HCT116 (cell line): Measurements from ENCODE around the gene NAB1. TPM values are rescaled to one million over a fixed set of nuclear protein-coding genes. Genes with fewer than 3 reads are reported as not detected.

Experiments used
- ATAC-seq: fragments of 200-7000 bp; cut with Tn5 transposase; 2 replicates; pipeline ENCODE4 v1.9.1; 2020; ENCODE audit warnings: mild to moderate bottlenecking, moderate library complexity
- BruUV-seq: library from RNA; stranded (reverse); fragments of 400-500 nt; replicated peaks from 2 replicates; lab custom pipeline; 2021; lab: Mats Ljungman, UMichigan
- CTCF ChIA-PET: fragments of 300-600 bp; sonication (Branson Sonifier 250); formaldehyde crosslinking; loops from one replicate; lab custom pipeline; 2021; ENCODE audit warnings: antibody characterized with exemption; lab: Charles Lee
- POLR2A ChIA-PET: fragments of 300-600, 350-600 bp; sonication (Branson Sonifier 250); formaldehyde crosslinking; loops from one replicate; lab custom pipeline; 2021; ENCODE audit warnings: antibody characterized with exemption; lab: Charles Lee
- RAD21 ChIA-PET, 2 experiments: fragments of 300-600 bp; sonication (Branson Sonifier 250); formaldehyde crosslinking; loops; one replicate each; lab custom pipeline; 2023; ENCODE audit warnings: low total read pairs in 2 of 2; ENCODE audit not compliant: uncharacterized antibody in 2 of 2, unreplicated experiment in 2 of 2, low non-redundant PET in 1 of 2; lab: Charles Lee
- DNase-seq: peaks from one replicate; pipeline ENCODE4 v3.0.0-alpha.2; 2010; ENCODE audit warnings: low read depth, low spot score
- H2AFZ ChIP-seq: fragments of 200-600 bp; shearing (Covaris generic), sonication (generic); 2 replicates; pipeline ENCODE4 v1.6.1; 2017; ENCODE audit warnings: low read depth, mixed run types, mixed read lengths, antibody characterized with exemption, low read length; ENCODE audit not compliant: poor library complexity, severe bottlenecking
- H3K27ac ChIP-seq: 2 replicates; pipeline ENCODE4 v1.5.1; 2012; ENCODE audit warnings: low read depth, low read length
- H3K27me3 ChIP-seq: fragments of 200-600 bp; sonication (generic); 2 replicates; pipeline ENCODE4 v1.6.1; 2016; ENCODE audit warnings: mixed run types, low read length, mixed read lengths; ENCODE audit not compliant: insufficient read depth
- H3K36me3 ChIP-seq, 2 experiments: fragments of 200-500 bp in 1 of 2; fragments of 200-600 bp in 1 of 2; sonication (Bioruptor generic) in 1 of 2; sonication (generic) in 1 of 2; 2 replicates each; pipeline versions ENCODE4 v1.5.1 to v1.6.1; 2014 to 2016; ENCODE audit warnings: low read length in 2 of 2, inconsistent platforms in 1 of 2, mixed read lengths in 1 of 2, mixed run types in 1 of 2; ENCODE audit not compliant: insufficient read depth in 2 of 2, control insufficient read depth in 1 of 2
- H3K4me1 ChIP-seq, 2 experiments: fragments of 200-600 bp in 1 of 2; sonication (generic) in 1 of 2; 2 replicates each; pipeline versions ENCODE4 v1.5.1 to v1.6.1; 2012 to 2017; ENCODE audit warnings: low read length in 2 of 2, inconsistent platforms in 1 of 2, mild to moderate bottlenecking in 1 of 2, mixed read lengths in 1 of 2, mixed run types in 1 of 2, moderate library complexity in 1 of 2; ENCODE audit not compliant: insufficient read depth in 2 of 2, control insufficient read depth in 1 of 2
- H3K4me2 ChIP-seq: fragments of 200-600 bp; sonication (generic); 2 replicates; pipeline ENCODE4 v1.6.1; 2017; ENCODE audit warnings: mixed run types, low read length, mixed read lengths
- H3K4me3 ChIP-seq, 2 experiments: fragments of 200-600 bp in 1 of 2; sonication (generic) in 1 of 2; replicated peaks in 1 of 2; 2 replicates each; pipeline ENCODE4 v1.5.1; 2011 to 2016; ENCODE audit warnings: low read length in 2 of 2, control low read depth in 1 of 2, low read depth in 1 of 2, mild to moderate bottlenecking in 1 of 2, mixed read lengths in 1 of 2, mixed run types in 1 of 2
- H3K79me2 ChIP-seq: fragments of 200-600 bp; sonication (generic); 2 replicates; pipeline ENCODE4 v1.6.1; 2017; ENCODE audit warnings: mild to moderate bottlenecking, mixed run types, low read length, moderate library complexity, mixed read lengths; ENCODE audit not compliant: insufficient read depth
- H3K9ac ChIP-seq: fragments of 200-600 bp; sonication (generic); 2 replicates; pipeline ENCODE4 v1.6.1; 2016; ENCODE audit warnings: low read length, mixed read lengths
- H3K9me2 ChIP-seq: fragments of 200-600 bp; sonication (generic), shearing (Covaris generic); 2 replicates; pipeline ENCODE4 v1.6.1; 2017; ENCODE audit warnings: mixed run types, mild to moderate bottlenecking, moderate library complexity; ENCODE audit not compliant: insufficient read depth
- H3K9me3 ChIP-seq, 2 experiments: fragments of 200-500 bp in 1 of 2; fragments of 200-600 bp in 1 of 2; sonication (Bioruptor generic) in 1 of 2; sonication (generic) in 1 of 2; 2 replicates each; pipeline ENCODE4 v1.6.1; 2014 to 2017; ENCODE audit warnings: low read length in 2 of 2, mixed read lengths in 2 of 2, inconsistent platforms in 1 of 2, low read depth in 1 of 2, mild to moderate bottlenecking in 1 of 2, mixed run types in 1 of 2, moderate library complexity in 1 of 2; ENCODE audit not compliant: control insufficient read depth in 1 of 2, insufficient read depth in 1 of 2
- H4K20me1 ChIP-seq: fragments of 200-600 bp; sonication (generic), shearing (Covaris generic); 2 replicates; pipeline ENCODE4 v1.6.1; 2017; ENCODE audit warnings: mixed run types, mild to moderate bottlenecking, moderate library complexity; ENCODE audit not compliant: insufficient read depth
- CEBPB ChIP-seq: IDR thresholded peaks from 2 replicates; pipeline ENCODE4 v1.6.1; 2012; ENCODE audit warnings: low read depth
- EGR1 ChIP-seq: IDR thresholded peaks from 2 replicates; pipeline ENCODE4 v1.6.1; 2012; ENCODE audit warnings: low read depth
- ELF1 ChIP-seq: IDR thresholded peaks from 2 replicates; pipeline ENCODE4 v1.6.1; 2012; ENCODE audit warnings: low read depth, borderline replicate concordance
- EZH2phosphoT487 ChIP-seq: fragments of 200-600 bp; IDR thresholded peaks from 2 replicates; pipeline ENCODE4 v1.6.1; 2018; ENCODE audit warnings: antibody characterized with exemption, borderline replicate concordance
- JUND ChIP-seq: IDR thresholded peaks from 2 replicates; pipeline ENCODE4 v1.6.1; 2012
- RAD21 ChIP-seq: IDR thresholded peaks from 2 replicates; pipeline ENCODE4 v1.6.1; 2012; ENCODE audit warnings: low read depth, mild to moderate bottlenecking
- SIN3A ChIP-seq: IDR thresholded peaks from 2 replicates; pipeline ENCODE4 v1.6.1; 2012; ENCODE audit warnings: low read depth
- SP1 ChIP-seq: IDR thresholded peaks from 2 replicates; pipeline ENCODE4 v1.6.1; 2012; ENCODE audit warnings: low read depth
- SRF ChIP-seq: IDR thresholded peaks from 2 replicates; pipeline ENCODE4 v1.6.1; 2012; ENCODE audit warnings: low read depth
- ZFX ChIP-seq: fragments of 450-650 bp; IDR thresholded peaks from 2 replicates; pipeline ENCODE4 v1.6.1; 2017
- intact Hi-C: fragments of 100-400 bp; cut with micrococcal nuclease; formaldehyde crosslinking; loops from 2 replicates; pipeline ENCODE4 v1.10.0; 2022
- total RNA-seq: library from RNA; stranded (reverse); gene quantifications from one replicate; pipeline ENCODE4 v1.2.1, GENCODE V29; 2021; ENCODE audit not compliant: unreplicated experiment
- TF ChIP-seq, protein P1 (sequence below): IDR thresholded peaks from 2 replicates; pipeline ENCODE4 v1.6.1; 2011; ENCODE audit warnings: mild to moderate bottlenecking, low read length, moderate library complexity; ENCODE audit not compliant: insufficient replicate concordance; ENCODE audit errors: extremely low read depth
- TF ChIP-seq, protein P2 (sequence below): IDR thresholded peaks from 2 replicates; pipeline ENCODE4 v1.6.1; 2012
- TF ChIP-seq, protein P3 (sequence below): IDR thresholded peaks from 2 replicates; pipeline ENCODE4 v1.6.1; 2012
- TF ChIP-seq, protein P4 (sequence below): IDR thresholded peaks from 2 replicates; pipeline ENCODE4 v1.6.1; 2012; ENCODE audit warnings: low read depth

The NAB1 gene
- total RNA-seq, 1 experiment from 2014 or later, result 43.8 TPM

DNA sequence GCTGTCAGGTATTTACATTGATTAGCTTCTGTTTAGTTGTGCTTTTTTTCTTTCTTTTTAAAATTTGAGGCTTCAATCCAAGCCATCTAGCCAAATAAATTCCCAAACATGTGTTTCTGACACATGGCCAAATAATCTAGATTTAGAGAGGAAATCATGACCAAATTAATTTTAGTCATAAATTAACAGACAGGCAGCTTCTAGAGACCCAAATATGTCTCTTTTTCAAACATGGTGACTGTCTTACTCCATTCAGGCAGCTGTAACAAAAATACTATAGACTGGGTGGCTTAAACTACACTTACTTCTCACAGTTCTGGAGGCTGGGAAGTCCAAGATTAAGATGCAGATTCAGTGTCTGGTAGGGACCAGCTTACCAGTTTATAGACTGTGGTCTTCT lies 23.2 kb upstream of the NAB1 start:
- POLR2A ChIA-PET, result no interaction called here

More for the DNA sequence above, 23.2 kb upstream of the NAB1 start:
- DNase-seq, result no peak
- Histone ChIP-seq H4K20me1 (no peaks in the 10 kb centered on the region), H3K4me2 (no peak overlapping the region), H2AFZ (peak overlapping the region; percentile 57)
- CTCF ChIA-PET, result no interaction called here
- BruUV-seq, result no TSS peak
- TF ChIP-seq SIN3A (no peak), SRF (no peak), JUND (no peak), EGR1 (no peak), RAD21 (no peak), ZFX (no peak), EZH2phosphoT487 (no peak), SP1 (no peak), CEBPB (no peak), ELF1 (no peak)
- TF ChIP-seq, protein P1, sequence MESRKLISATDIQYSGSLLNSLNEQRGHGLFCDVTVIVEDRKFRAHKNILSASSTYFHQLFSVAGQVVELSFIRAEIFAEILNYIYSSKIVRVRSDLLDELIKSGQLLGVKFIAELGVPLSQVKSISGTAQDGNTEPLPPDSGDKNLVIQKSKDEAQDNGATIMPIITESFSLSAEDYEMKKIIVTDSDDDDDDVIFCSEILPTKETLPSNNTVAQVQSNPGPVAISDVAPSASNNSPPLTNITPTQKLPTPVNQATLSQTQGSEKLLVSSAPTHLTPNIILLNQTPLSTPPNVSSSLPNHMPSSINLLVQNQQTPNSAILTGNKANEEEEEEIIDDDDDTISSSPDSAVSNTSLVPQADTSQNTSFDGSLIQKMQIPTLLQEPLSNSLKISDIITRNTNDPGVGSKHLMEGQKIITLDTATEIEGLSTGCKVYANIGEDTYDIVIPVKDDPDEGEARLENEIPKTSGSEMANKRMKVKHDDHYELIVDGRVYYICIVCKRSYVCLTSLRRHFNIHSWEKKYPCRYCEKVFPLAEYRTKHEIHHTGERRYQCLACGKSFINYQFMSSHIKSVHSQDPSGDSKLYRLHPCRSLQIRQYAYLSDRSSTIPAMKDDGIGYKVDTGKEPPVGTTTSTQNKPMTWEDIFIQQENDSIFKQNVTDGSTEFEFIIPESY, result no peak
- TF ChIP-seq, protein P2, sequence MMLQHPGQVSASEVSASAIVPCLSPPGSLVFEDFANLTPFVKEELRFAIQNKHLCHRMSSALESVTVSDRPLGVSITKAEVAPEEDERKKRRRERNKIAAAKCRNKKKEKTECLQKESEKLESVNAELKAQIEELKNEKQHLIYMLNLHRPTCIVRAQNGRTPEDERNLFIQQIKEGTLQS, result no peak
- TF ChIP-seq, protein P3, sequence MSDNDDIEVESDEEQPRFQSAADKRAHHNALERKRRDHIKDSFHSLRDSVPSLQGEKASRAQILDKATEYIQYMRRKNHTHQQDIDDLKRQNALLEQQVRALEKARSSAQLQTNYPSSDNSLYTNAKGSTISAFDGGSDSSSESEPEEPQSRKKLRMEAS, result no peak
- TF ChIP-seq, protein P4, sequence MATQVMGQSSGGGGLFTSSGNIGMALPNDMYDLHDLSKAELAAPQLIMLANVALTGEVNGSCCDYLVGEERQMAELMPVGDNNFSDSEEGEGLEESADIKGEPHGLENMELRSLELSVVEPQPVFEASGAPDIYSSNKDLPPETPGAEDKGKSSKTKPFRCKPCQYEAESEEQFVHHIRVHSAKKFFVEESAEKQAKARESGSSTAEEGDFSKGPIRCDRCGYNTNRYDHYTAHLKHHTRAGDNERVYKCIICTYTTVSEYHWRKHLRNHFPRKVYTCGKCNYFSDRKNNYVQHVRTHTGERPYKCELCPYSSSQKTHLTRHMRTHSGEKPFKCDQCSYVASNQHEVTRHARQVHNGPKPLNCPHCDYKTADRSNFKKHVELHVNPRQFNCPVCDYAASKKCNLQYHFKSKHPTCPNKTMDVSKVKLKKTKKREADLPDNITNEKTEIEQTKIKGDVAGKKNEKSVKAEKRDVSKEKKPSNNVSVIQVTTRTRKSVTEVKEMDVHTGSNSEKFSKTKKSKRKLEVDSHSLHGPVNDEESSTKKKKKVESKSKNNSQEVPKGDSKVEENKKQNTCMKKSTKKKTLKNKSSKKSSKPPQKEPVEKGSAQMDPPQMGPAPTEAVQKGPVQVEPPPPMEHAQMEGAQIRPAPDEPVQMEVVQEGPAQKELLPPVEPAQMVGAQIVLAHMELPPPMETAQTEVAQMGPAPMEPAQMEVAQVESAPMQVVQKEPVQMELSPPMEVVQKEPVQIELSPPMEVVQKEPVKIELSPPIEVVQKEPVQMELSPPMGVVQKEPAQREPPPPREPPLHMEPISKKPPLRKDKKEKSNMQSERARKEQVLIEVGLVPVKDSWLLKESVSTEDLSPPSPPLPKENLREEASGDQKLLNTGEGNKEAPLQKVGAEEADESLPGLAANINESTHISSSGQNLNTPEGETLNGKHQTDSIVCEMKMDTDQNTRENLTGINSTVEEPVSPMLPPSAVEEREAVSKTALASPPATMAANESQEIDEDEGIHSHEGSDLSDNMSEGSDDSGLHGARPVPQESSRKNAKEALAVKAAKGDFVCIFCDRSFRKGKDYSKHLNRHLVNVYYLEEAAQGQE, result no peak
- TF ChIP-seq, all 23 proteins: peak for 0
- RAD21 ChIA-PET, result no interaction called here
- H3K27ac ChIP-seq, result no peak overlapping the region
- no peaks in the 10 kb centered on the region for H3K36me3 ChIP-seq
- no peaks in the 10 kb centered on the region for H3K79me2 ChIP-seq
- intact Hi-C loops, result no loop called here
- no peak overlapping the region for H3K4me3 ChIP-seq
- ATAC-seq, result no peak
- no peak overlapping the region for H3K9ac ChIP-seq
- peaks cover 0 to 5% of the 10 kb centered on the region in 2 experiments; a peak in 1 of 4 replicates for H3K4me1 ChIP-seq
- H3K9me2 ChIP-seq, result no peaks in the 10 kb centered on the region
- H3K27me3 ChIP-seq, result no peaks in the 10 kb centered on the region
- H3K9me3 ChIP-seq, result no peaks in the 10 kb centered on the region
